VCaP (cell line): Measurements from ENCODE around the gene FOXP3.

ENCODE experiments used
- H3K27ac ChIP-seq: fragments of 450-650 bp; 2 replicates; pipeline ENCODE4 v1.5.1; 2017
- TF ChIP-seq, protein P1 (sequence below): fragments of 450-650 bp; conservative IDR thresholded peaks from 2 replicates; pipeline ENCODE4 v1.5.1; 2017; ENCODE audit warnings: mild to moderate bottlenecking, moderate library complexity

FOXP3 gene

DNA sequence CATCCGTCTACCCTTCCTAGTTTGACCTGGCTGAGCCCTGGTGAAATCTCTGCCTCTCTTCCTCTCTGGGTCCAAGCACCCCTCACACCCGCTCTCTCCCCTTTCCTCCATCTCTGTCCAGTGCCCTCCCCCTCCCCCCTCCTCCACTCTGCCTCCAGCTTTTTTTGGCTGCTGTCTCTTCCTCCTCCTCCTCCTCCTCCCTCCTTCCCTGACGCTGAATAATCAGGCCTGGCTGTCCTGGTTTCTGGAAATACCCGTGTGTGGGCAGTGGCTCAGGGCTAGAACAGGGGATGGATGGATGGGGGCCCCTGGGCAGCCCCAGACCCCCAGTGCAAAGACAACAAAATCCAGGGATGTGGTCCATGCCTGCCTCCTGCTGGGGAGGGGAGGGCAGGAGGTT is 59.8 kb downstream of the FOXP3 start:
- TF ChIP-seq, protein P1, sequence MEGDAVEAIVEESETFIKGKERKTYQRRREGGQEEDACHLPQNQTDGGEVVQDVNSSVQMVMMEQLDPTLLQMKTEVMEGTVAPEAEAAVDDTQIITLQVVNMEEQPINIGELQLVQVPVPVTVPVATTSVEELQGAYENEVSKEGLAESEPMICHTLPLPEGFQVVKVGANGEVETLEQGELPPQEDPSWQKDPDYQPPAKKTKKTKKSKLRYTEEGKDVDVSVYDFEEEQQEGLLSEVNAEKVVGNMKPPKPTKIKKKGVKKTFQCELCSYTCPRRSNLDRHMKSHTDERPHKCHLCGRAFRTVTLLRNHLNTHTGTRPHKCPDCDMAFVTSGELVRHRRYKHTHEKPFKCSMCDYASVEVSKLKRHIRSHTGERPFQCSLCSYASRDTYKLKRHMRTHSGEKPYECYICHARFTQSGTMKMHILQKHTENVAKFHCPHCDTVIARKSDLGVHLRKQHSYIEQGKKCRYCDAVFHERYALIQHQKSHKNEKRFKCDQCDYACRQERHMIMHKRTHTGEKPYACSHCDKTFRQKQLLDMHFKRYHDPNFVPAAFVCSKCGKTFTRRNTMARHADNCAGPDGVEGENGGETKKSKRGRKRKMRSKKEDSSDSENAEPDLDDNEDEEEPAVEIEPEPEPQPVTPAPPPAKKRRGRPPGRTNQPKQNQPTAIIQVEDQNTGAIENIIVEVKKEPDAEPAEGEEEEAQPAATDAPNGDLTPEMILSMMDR, result no peak
- H3K27ac ChIP-seq, result no peak overlapping the region

DNA sequence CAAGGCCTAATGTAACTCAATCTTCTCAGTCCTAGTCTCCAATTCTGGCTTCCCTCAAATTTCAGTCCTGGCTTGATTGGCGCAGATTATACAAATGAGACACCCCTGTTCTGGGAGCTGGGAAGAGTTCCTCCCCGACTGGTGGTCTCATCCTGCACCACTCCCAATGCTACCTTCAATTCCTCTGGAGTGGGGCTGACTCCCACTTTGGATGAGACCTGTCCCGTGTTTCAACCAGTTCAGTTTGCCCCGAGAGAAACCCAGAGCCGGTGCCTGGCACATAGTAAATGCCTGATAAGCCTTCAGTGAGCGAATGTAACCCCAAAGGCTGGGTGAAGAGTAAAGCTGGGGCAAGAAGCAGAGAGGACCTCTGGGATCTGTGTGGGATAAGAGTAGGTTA is 60.5 kb downstream of the FOXP3 start:
- no peak overlapping the region for H3K27ac ChIP-seq
- TF ChIP-seq, protein P1, result no peak

DNA sequence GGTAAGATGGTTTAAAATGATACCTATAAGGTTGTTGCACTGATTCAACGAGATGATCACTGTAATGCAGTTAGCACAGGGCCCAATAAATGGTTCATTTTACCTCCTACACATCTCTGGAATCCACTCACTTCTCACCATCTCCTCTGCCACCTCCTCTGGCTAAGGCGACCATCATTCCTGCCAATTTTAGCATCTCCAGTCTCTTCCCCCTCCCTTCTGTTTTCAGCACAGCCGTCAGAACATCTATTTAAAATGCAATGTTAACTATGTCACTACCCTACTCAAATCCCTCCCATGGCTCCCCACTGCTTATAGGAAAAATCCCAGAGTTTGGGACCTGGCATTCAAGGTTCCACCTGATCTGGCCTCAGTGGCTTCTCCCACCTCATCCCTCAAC is 61.0 kb downstream of the FOXP3 start:
- TF ChIP-seq, protein P1, result no peak
- H3K27ac ChIP-seq, result no peak overlapping the region

DNA sequence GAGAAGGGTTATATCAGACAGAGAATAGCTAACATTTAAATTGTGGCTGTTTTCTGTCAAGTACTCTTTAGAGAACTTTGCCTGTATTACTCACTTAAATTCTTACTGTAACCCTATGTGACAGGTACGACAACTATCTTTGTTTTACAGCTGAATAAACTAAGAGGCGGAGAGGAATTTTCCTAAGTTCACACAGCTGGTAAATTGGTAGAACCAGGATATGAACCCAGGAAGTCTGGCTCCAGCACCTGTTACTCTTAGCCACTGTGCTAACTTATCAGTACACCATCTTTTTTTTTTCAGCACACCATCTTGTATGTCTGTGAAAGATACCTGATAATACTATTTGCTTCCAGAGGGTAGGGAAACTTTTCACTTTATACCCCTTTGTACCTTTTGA is 62.5 kb downstream of the FOXP3 start:
- H3K27ac ChIP-seq, result no peak overlapping the region
- TF ChIP-seq, protein P1, result no peak
